IMR-90 (cell line): Measurements from ENCODE around the gene FMO2. TPM values are rescaled to one million over a fixed set of nuclear protein-coding genes. Genes with fewer than 3 reads are reported as not detected.

Source experiments
- ATAC-seq: fragments of 200-7000 bp; cut with Tn5 transposase; 2 replicates; pipeline ENCODE4 v1.9.1; 2020; ENCODE audit warnings: low read depth, mild to moderate bottlenecking, moderate library complexity
- BruUV-seq: library from RNA; stranded (reverse); fragments of 400-500 nt; replicated peaks from 2 replicates; lab custom pipeline; 2021; lab: Mats Ljungman, UMichigan
- CTCF ChIA-PET: fragments of 300-600 bp; formaldehyde crosslinking; extraction: SDS; loops from one replicate; lab custom pipeline; 2021; ENCODE audit warnings: antibody characterized with exemption; lab: Yijun Ruan, JAX
- POLR2A ChIA-PET: fragments of 300-600 bp; sonication (Branson Sonifier 250); formaldehyde crosslinking; loops from one replicate; lab custom pipeline; 2022; ENCODE audit warnings: antibody characterized with exemption; ENCODE audit not compliant: unreplicated experiment; lab: Charles Lee
- DNase-seq: peaks from one replicate; pipeline ENCODE4 v3.0.0; 2013
- H2AFZ ChIP-seq: replicated peaks from 2 replicates; pipeline ENCODE3; 2013; ENCODE audit warnings: low read length, mild to moderate bottlenecking; ENCODE audit not compliant: poor library complexity
- H2AK5ac ChIP-seq: 2 replicates; pipeline ENCODE4 v1.6.1; 2013; ENCODE audit warnings: low read depth, low read length, inconsistent platforms
- H2AK9ac ChIP-seq: replicated peaks from 2 replicates; pipeline ENCODE3; 2013; ENCODE audit warnings: mild to moderate bottlenecking, low read depth, low read length, moderate library complexity; ENCODE audit not compliant: poor library complexity
- H2BK120ac ChIP-seq: 2 replicates; pipeline ENCODE4 v1.6.1; 2013; ENCODE audit warnings: low read depth, low read length, inconsistent platforms
- H2BK15ac ChIP-seq: 3 replicates; pipeline ENCODE4 v1.6.1; 2013; ENCODE audit warnings: low read depth, low read length, inconsistent platforms
- H2BK20ac ChIP-seq: 2 replicates; pipeline ENCODE4 v1.6.1; 2013; ENCODE audit warnings: low read depth, mild to moderate bottlenecking, inconsistent platforms, low read length, moderate library complexity
- H2BK5ac ChIP-seq: 2 replicates; pipeline ENCODE4 v1.6.1; 2013; ENCODE audit warnings: mild to moderate bottlenecking, low read depth, low read length, inconsistent platforms; ENCODE audit not compliant: poor library complexity, severe bottlenecking
- H3K14ac ChIP-seq: replicated peaks from 2 replicates; pipeline ENCODE4 v1.6.1; 2013; ENCODE audit warnings: low read depth, low read length, inconsistent platforms
- H3K18ac ChIP-seq: 2 replicates; pipeline ENCODE4 v1.6.1; 2013; ENCODE audit warnings: low read depth, low read length, control low read depth
- H3K23ac ChIP-seq: 2 replicates; pipeline ENCODE4 v1.6.1; 2013; ENCODE audit warnings: low read depth, low read length, inconsistent platforms
- H3K27ac ChIP-seq: 2 replicates; pipeline ENCODE4 v1.5.1; 2013; ENCODE audit warnings: mild to moderate bottlenecking, control low read depth, low read length; ENCODE audit not compliant: insufficient read depth
- H3K27me3 ChIP-seq: 2 replicates; pipeline ENCODE4 v1.6.1; 2013; ENCODE audit warnings: low read length; ENCODE audit not compliant: control insufficient read depth, insufficient read depth
- H3K36me3 ChIP-seq: 2 replicates; pipeline ENCODE4 v1.6.1; 2013; ENCODE audit warnings: low read length, mixed read lengths; ENCODE audit not compliant: control insufficient read depth, insufficient read depth
- H3K4ac ChIP-seq: 2 replicates; pipeline ENCODE4 v1.6.1; 2013; ENCODE audit warnings: low read depth, low read length, inconsistent platforms
- H3K4me1 ChIP-seq: 2 replicates; pipeline ENCODE4 v1.6.1; 2013; ENCODE audit warnings: low read length, mixed read lengths; ENCODE audit not compliant: control insufficient read depth, insufficient read depth
- H3K4me2 ChIP-seq: 2 replicates; pipeline ENCODE4 v1.6.1; 2013; ENCODE audit warnings: low read depth, mild to moderate bottlenecking, control low read depth, low read length, moderate library complexity
- H3K4me3 ChIP-seq: 2 replicates; pipeline ENCODE4 v1.5.1; 2013; ENCODE audit warnings: low read depth, mild to moderate bottlenecking, control low read depth, low read length, moderate library complexity; ENCODE audit not compliant: insufficient read depth
- H3K56ac ChIP-seq: 2 replicates; pipeline ENCODE4 v1.6.1; 2013; ENCODE audit warnings: low read length, inconsistent platforms; ENCODE audit not compliant: insufficient read depth; ENCODE audit errors: extremely low read depth
- H3K79me1 ChIP-seq, 2 experiments: 2 replicates each; pipeline ENCODE4 v1.6.1; 2013; ENCODE audit warnings: low read length in 2 of 2, inconsistent platforms in 1 of 2, low read depth in 1 of 2
- H3K9ac ChIP-seq: 2 replicates; pipeline ENCODE4 v1.6.1; 2013; ENCODE audit warnings: low read depth, low read length, control low read depth
- H3K9me1 ChIP-seq: 2 replicates; pipeline ENCODE4 v1.6.1; 2013; ENCODE audit warnings: low read length, inconsistent platforms; ENCODE audit not compliant: insufficient read depth
- H3K9me3 ChIP-seq: 2 replicates; pipeline ENCODE4 v1.6.1; 2013; ENCODE audit warnings: low read length; ENCODE audit not compliant: control insufficient read depth, insufficient read depth
- H4K20me1 ChIP-seq: 2 replicates; pipeline ENCODE4 v1.6.1; 2013; ENCODE audit warnings: low read length, inconsistent platforms; ENCODE audit not compliant: insufficient read depth
- H4K5ac ChIP-seq: 2 replicates; pipeline ENCODE4 v1.6.1; 2013; ENCODE audit warnings: mild to moderate bottlenecking, low read depth, low read length, control low read depth
- H4K8ac ChIP-seq, 2 experiments: 2 replicates each; pipeline ENCODE4 v1.6.1; 2013; ENCODE audit warnings: low read depth in 2 of 2, low read length in 2 of 2, control low read depth in 1 of 2, inconsistent platforms in 1 of 2
- H4K91ac ChIP-seq: 2 replicates; pipeline ENCODE4 v1.6.1; 2013; ENCODE audit warnings: low read depth, low read length, inconsistent platforms; ENCODE audit not compliant: insufficient read depth
- BHLHE40 ChIP-seq: fragments of 150-350 bp; IDR thresholded peaks from 2 replicates; pipeline ENCODE4 v1.6.1; 2016; ENCODE audit warnings: mild to moderate bottlenecking, low read depth, low read length
- CEBPB ChIP-seq: IDR thresholded peaks from 2 replicates; pipeline ENCODE4 v1.6.1; 2012; ENCODE audit warnings: low read depth, low read length, improper control_type of control experiment
- CHD1 ChIP-seq: IDR thresholded peaks from 2 replicates; pipeline ENCODE4 v1.6.1; 2012; ENCODE audit warnings: low read depth, low read length, improper control_type of control experiment
- FOS ChIP-seq: fragments of 150-350 bp; IDR thresholded peaks from 2 replicates; pipeline ENCODE4 v1.6.1; 2016; ENCODE audit warnings: low read depth, low read length
- MAFK ChIP-seq: IDR thresholded peaks from 2 replicates; pipeline ENCODE4 v1.6.1; 2012; ENCODE audit warnings: low read depth, low read length, improper control_type of control experiment
- MAZ ChIP-seq: IDR thresholded peaks from 2 replicates; pipeline ENCODE4 v1.6.1; 2012; ENCODE audit warnings: low read depth, mild to moderate bottlenecking, low read length, improper control_type of control experiment, moderate library complexity, borderline replicate concordance
- MXI1 ChIP-seq: IDR thresholded peaks from 2 replicates; pipeline ENCODE4 v1.6.1; 2012; ENCODE audit warnings: low read depth, mild to moderate bottlenecking, low read length, moderate library complexity, borderline replicate concordance
- NFE2L2 ChIP-seq: fragments of 150-350 bp; IDR thresholded peaks from 2 replicates; pipeline ENCODE4 v1.6.1; 2016; ENCODE audit warnings: low read depth, mild to moderate bottlenecking, low read length
- POLR2A ChIP-seq: IDR thresholded peaks from 2 replicates; pipeline ENCODE4 v1.6.1; 2012; ENCODE audit warnings: mild to moderate bottlenecking, low read depth, low read length
- RAD21 ChIP-seq: IDR thresholded peaks from 2 replicates; pipeline ENCODE4 v1.6.1; 2012; ENCODE audit warnings: low read length, improper control_type of control experiment
- RCOR1 ChIP-seq: IDR thresholded peaks from 2 replicates; pipeline ENCODE4 v1.6.1; 2012; ENCODE audit warnings: mild to moderate bottlenecking, low read length, improper control_type of control experiment; ENCODE audit not compliant: insufficient replicate concordance
- RFX5 ChIP-seq: IDR thresholded peaks from 2 replicates; pipeline ENCODE4 v1.8.0; 2012; ENCODE audit warnings: low read depth, mild to moderate bottlenecking, low read length, moderate library complexity
- SMC3 ChIP-seq: fragments of 150-350 bp; IDR thresholded peaks from 2 replicates; pipeline ENCODE4 v1.6.1; 2016; ENCODE audit warnings: low read depth, mild to moderate bottlenecking, antibody characterized with exemption, low read length, moderate library complexity
- WGBS, 2 experiments: methylation state at CpG; one replicate each; pipeline versions ENCODE4 v1.1.5 to v1.1.7; 2013; ENCODE audit warnings: missing lambda C conversion rate in 2 of 2; ENCODE audit not compliant: insufficient read length in 1 of 2; ENCODE audit errors: extremely low coverage in 2 of 2; 5-methylcytosine and 5-hydroxymethylcytosine counted together
- dilution Hi-C: fragments of 300-500 bp; cut with HindIII; formaldehyde crosslinking; loops from one replicate; pipeline ENCODE4 v1.14.3; 2018; ENCODE audit warnings: low sequenced_read_pairs; ENCODE audit not compliant: unreplicated experiment
- in situ Hi-C: fragments of 300-500 bp; cut with MboI; formaldehyde crosslinking; loops from 3 replicates; pipeline ENCODE4 v1.14.3; 2019; ENCODE audit warnings: low sequenced_read_pairs, inconsistent platforms, mixed read lengths
- intact Hi-C: fragments of 100-400 bp; cut with micrococcal nuclease; formaldehyde crosslinking; loops from 2 replicates; pipeline ENCODE4 v1.10.0; 2022
- polyA plus RNA-seq, 3 experiments: library from polyadenylated mRNA; depleted of rRNA; stranded (reverse); fragments of >200 nt; gene quantifications; 2 replicates each; pipeline ENCODE4 v1.2.3, GENCODE V29; 2012; ENCODE audit warnings: low replicate concordance in 1 of 3
- total RNA-seq: library from RNA; depleted of rRNA; stranded (reverse); fragments of >200 nt; gene quantifications from 2 replicates; pipeline ENCODE4 v1.2.3, GENCODE V29; 2012
- TF ChIP-seq, protein P1 (sequence below): fragments of 150-350 bp; IDR thresholded peaks from 2 replicates; pipeline ENCODE4 v1.6.1; 2017; ENCODE audit warnings: mild to moderate bottlenecking, antibody characterized with exemption, low read length, low read depth
- TF ChIP-seq, protein P2 (sequence below): conservative IDR thresholded peaks from 2 replicates; pipeline ENCODE4 v1.5.1; 2012; ENCODE audit warnings: mild to moderate bottlenecking, low read depth, low read length, improper control_type of control experiment
- TF ChIP-seq, protein P3 (sequence below): fragments of 150-350 bp; IDR thresholded peaks from 2 replicates; pipeline ENCODE4 v1.6.1; 2016; ENCODE audit warnings: low read depth, mild to moderate bottlenecking, low read length, moderate library complexity, borderline replicate concordance

The FMO2 gene
- total and polyA plus RNA-seq, 2 of the 4 experiments (the other 2 are of a cell fraction), result under 0.01 to 0.05 TPM

DNA sequence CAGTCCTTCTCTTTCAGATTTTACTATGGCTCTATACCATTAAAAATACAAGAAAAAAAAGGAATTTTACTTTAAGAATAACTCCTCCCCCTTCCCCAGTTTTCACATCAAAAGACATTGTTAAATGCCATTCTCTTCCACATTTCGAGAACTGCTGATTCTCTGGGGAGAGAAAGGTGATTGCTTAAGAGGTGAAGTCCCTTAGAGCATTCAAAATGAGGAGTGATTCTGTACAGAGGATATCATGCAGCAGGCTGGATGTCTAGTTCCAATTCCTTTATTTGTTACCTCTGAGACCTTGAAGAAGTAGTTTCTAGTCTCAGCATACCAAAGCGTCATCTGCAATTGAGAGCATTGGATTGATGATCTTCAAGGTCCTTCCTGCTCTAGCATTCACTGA, 47.5 kb upstream of the FMO2 start:
- in situ Hi-C loops (no loop called here), dilution Hi-C loops (no loop called here), intact Hi-C loops (no loop called here)
- no peak overlapping the region for H2BK20ac ChIP-seq
- POLR2A ChIA-PET, result no interaction called here
- no peak overlapping the region for H2BK120ac ChIP-seq
- no CpG with 5 or more reads among the region's 2 CpGs for WGBS, 2 experiments
- no peak overlapping the region for H4K91ac ChIP-seq
- no peak overlapping the region for H3K4me3 ChIP-seq
- H3K9me3 ChIP-seq, result no peaks in the 10 kb centered on the region
- H2AK9ac ChIP-seq, result no peak overlapping the region
- no peaks in the 10 kb centered on the region for H3K36me3 ChIP-seq
- DNase-seq (no peak), ATAC-seq (no peak)
- no peak overlapping the region for H3K56ac ChIP-seq
- no peak overlapping the region for H2BK15ac ChIP-seq
- peaks cover 10% of the 10 kb centered on the region for H3K4me1 ChIP-seq
- no peak overlapping the region for H3K9ac ChIP-seq
- H3K18ac ChIP-seq, result no peak overlapping the region; the same call in 1 of the 2 replicates
- no peak overlapping the region for H3K27ac ChIP-seq
- H4K20me1 ChIP-seq, result no peaks in the 10 kb centered on the region
- no peak overlapping the region for H4K8ac ChIP-seq
- H2BK5ac ChIP-seq, result no peak overlapping the region
- H2AK5ac ChIP-seq, result no peak overlapping the region
- BruUV-seq, result no TSS peak
- no peaks in the 10 kb centered on the region; the same call in 1 of the 2 replicates for H3K27me3 ChIP-seq
- H3K23ac ChIP-seq, result no peak overlapping the region
- H2AFZ ChIP-seq, result no peak overlapping the region
- CTCF ChIA-PET, result no interaction called here
- no peak overlapping the region for H3K4ac ChIP-seq
- no peak overlapping the region for H4K5ac ChIP-seq
- H3K9me1 ChIP-seq, result no peaks in the 10 kb centered on the region; the same call in 1 of the 2 replicates
- no peaks in the 10 kb centered on the region for H3K79me1 ChIP-seq
- no peak overlapping the region for H3K4me2 ChIP-seq
- TF ChIP-seq, protein P1, sequence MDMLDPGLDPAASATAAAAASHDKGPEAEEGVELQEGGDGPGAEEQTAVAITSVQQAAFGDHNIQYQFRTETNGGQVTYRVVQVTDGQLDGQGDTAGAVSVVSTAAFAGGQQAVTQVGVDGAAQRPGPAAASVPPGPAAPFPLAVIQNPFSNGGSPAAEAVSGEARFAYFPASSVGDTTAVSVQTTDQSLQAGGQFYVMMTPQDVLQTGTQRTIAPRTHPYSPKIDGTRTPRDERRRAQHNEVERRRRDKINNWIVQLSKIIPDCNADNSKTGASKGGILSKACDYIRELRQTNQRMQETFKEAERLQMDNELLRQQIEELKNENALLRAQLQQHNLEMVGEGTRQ, result no peak
- TF ChIP-seq FOS, result no peak
- TF ChIP-seq CHD1, result no peak
- TF ChIP-seq MAFK, result no peak
- TF ChIP-seq, protein P2, sequence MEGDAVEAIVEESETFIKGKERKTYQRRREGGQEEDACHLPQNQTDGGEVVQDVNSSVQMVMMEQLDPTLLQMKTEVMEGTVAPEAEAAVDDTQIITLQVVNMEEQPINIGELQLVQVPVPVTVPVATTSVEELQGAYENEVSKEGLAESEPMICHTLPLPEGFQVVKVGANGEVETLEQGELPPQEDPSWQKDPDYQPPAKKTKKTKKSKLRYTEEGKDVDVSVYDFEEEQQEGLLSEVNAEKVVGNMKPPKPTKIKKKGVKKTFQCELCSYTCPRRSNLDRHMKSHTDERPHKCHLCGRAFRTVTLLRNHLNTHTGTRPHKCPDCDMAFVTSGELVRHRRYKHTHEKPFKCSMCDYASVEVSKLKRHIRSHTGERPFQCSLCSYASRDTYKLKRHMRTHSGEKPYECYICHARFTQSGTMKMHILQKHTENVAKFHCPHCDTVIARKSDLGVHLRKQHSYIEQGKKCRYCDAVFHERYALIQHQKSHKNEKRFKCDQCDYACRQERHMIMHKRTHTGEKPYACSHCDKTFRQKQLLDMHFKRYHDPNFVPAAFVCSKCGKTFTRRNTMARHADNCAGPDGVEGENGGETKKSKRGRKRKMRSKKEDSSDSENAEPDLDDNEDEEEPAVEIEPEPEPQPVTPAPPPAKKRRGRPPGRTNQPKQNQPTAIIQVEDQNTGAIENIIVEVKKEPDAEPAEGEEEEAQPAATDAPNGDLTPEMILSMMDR, result no peak
- no peak for TF ChIP-seq BHLHE40
- TF ChIP-seq RAD21, result no peak
- no peak for TF ChIP-seq NFE2L2
- no peak for TF ChIP-seq RFX5
- TF ChIP-seq, protein P3, sequence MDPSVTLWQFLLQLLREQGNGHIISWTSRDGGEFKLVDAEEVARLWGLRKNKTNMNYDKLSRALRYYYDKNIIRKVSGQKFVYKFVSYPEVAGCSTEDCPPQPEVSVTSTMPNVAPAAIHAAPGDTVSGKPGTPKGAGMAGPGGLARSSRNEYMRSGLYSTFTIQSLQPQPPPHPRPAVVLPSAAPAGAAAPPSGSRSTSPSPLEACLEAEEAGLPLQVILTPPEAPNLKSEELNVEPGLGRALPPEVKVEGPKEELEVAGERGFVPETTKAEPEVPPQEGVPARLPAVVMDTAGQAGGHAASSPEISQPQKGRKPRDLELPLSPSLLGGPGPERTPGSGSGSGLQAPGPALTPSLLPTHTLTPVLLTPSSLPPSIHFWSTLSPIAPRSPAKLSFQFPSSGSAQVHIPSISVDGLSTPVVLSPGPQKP, result no peak
- no peak for TF ChIP-seq MXI1
- no peak for TF ChIP-seq RCOR1
- no peak for TF ChIP-seq SMC3
- no peak for TF ChIP-seq CEBPB
- no peak for TF ChIP-seq POLR2A
- TF ChIP-seq MAZ, result no peak
- H3K14ac ChIP-seq, result no peak overlapping the region
